Activated CD8-positive, alpha-beta memory T cell treated with anti-CD3 and anti-CD28 coated beads, Interleukin-2, amount 50 U/mL, for 24 hours (primary cell): Measurements from ENCODE around the gene ALG9.
"Not testable (repeated sequence)": the region's sequence is repeated elsewhere in the genome, so short reads cannot be mapped to it uniquely, and the experiment has no call there.

Experiments used
- DNase-seq: peaks from one replicate; pipeline ENCODE4 v3.0.0-alpha.2; 2020; ENCODE audit errors: extremely low read depth

Gene ALG9

GRCh38 chr11:111795334-111795985 lies 75.9 kb downstream of the ALG9 start:
- DNase-seq, result no peak

- DNase-seq, result no peak
Observed at GRCh38 chr11:111793863-111794262, 77.5 kb downstream of the ALG9 start.

DNA sequence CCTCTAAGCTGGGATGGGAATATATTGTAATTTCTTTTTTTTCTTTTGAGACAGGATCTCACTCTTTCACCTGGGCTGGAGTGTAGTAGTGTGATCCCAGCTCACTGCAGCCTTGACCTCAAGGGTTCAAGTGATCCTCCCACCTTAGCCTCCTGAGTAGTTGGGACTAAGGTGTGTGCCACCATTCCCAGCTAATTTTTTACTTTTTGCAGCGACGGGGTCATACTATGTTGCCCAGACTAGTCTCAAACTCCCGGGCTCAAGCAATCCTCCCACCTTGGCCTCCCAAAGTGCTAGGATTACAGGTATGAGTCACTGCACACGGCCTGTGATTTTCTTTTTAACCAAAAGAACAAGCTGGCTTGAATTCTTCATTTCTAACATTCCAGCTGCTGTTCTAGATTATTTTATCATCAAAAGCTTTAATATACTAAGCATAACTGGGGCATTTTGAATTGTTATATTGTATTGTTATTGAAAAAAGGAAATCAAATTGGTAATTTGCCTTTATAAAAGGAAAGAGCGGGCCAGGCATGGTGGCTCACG lies 78.4 kb downstream of the ALG9 start:
- no peak for DNase-seq

DNA sequence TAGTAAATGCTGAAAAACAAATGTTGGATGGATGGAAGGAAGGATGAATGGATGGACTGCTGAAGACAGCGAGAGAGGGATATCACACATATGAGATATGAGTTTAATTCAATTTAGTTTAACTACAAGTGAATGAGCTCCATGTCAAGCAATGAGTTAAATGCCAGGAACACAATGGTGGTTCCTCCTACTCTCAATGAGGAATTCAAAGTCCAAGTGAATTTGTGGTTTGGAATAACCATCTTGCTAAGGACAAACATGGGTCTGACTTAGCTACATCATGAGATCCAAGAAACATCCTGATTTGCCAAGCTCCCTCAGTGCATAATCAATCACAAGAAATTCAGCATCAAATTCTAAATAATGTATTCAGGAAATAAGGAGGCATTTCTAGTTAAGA lies 79.1 kb downstream of the ALG9 start:
- DNase-seq, result no peak

DNA sequence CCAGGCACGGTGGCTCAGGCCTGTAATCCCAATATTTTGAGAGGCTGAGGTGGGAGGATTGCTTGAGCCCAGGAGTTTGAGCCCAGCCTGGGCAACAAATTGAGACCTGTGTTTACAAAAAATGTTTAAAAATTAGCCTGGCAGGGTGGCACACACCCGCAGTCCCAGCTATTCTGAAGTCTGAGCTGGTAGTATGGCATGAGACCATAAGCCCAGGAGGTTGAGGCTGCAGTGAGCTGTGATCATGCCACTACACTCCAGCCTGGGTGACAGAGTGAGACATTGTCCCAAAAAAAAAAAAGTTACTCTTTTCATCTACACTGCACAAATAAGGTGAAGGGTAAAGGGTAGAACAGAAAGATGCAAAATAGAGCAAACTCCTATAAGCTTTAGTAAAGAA lies 82.9 kb downstream of the ALG9 start:
- DNase-seq, result no peak

DNA sequence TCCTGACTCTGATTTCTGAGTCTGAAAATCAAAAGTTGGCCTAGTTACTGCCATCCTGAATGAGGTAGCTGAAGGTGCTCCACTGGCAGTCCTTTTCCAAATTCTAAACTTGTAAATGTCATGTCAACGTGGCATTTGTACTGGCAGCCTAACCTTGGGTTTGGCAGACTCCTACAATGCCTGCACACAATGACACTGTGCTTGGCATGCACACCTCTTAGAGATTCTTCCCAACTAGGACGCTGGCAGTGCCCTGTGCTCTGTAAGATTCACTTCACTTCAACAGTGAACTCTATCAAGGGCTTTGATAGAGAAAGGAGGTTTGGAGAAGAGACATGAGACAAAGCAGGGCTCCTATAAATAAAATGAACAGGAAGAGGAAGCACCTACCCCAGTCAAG lies 83.3 kb downstream of the ALG9 start:
- no peak for DNase-seq

DNA sequence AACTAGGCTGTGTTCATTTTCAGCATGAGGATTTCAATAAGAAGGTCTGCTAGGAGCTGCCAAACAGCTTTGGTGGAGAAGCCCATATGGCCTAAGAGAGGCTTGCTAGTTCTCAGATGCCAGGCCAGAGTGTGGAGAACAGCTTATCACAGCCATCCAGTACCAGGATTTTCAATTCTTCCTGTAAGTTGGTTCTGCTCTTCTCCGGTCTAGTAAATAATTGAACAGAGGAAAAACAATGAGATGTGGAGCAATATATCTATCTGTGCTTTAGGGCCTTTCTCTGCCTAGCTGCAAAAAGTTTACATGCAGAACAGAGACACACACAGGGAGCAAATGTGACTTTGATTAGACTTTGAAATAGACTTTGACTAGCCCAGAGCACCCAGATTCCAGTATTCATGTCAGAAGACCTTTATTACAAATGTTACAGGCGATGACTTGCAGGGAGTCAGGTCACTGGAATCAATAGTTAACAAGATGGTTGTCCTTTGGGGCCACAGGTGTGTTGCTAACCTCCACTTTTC lies 85.4 kb downstream of the ALG9 start:
- DNase-seq, result no peak

- no peak for DNase-seq
Observed at GRCh38 chr11:111785076-111785475, 86.3 kb downstream of the ALG9 start.

DNA sequence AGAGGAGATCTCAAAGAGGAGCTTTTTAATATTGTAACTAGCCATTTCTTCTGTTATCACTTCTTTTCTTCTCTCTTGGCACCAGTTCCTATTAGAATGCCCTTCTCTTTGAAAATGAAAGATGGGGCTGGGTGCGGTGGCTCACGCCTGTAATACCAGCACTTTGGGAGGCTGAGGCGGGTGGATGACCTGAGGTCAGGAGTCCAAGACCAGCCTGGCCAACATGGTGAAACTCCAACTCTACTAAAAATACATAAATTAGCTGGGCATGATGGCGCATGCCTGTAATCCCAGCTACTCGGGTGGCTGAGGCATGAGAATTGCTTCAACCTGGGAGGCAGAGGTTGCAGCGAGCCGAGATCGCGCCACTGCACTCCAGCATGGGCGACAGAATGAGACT lies 87.1 kb downstream of the ALG9 start:
- DNase-seq, result not testable (repeated sequence)

- no peak for DNase-seq
Observed at GRCh38 chr11:111782109-111782741, 89.2 kb downstream of the ALG9 start.

GRCh38 chr11:111779118-111779517 lies 92.3 kb downstream of the ALG9 start:
- no peak for DNase-seq

GRCh38 chr11:111778047-111778558 lies 93.3 kb downstream of the ALG9 start:
- no peak for DNase-seq

- no peak for DNase-seq
Observed at GRCh38 chr11:111777094-111778046, 94.0 kb downstream of the ALG9 start.

GRCh38 chr11:111776398-111777093 lies 94.8 kb downstream of the ALG9 start:
- no peak for DNase-seq

DNA sequence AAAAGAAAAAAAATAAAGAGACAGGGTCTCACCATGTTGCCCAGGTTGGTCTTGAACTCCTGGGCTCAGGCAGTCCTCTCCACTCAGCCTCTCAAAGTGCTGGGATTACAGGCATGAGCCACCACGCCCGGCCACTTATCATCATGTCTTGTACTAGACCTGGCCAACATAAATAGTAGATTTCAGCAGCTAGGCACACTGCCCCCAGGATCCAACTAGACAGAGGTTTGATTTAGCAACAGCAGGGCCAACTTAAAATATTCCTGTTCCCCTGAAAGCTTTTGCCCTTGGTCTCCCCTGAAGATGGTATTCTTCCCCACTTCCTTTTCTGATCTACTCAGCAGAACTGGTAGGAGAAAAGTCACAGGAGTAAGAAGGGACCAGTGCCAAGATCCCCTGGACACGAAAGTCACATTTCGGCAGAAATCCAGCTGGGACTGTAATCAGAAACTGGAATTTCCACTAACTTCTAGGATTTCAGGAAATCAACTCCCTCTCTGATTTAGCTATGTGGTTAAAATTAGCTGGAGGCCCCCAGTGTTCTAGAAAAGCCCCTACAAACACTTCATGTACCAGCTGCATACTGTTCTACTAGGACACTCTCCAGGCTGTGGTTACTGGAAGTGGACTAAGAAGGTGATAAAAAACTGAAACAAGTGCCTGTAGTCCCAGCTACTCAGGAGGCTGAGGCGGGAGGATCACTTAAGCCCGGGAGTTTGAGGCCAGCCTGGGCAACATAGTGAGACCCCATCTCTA lies 96.2 kb downstream of the ALG9 start:
- no peak for DNase-seq

GRCh38 chr11:111772535-111772934 lies 98.8 kb downstream of the ALG9 start:
- no peak for DNase-seq

GRCh38 chr11:111771205-111771604 lies 100.2 kb downstream of the ALG9 start:
- not testable (repeated sequence) for DNase-seq

GRCh38 chr11:111770581-111771134 lies 100.7 kb downstream of the ALG9 start:
- DNase-seq, result no peak

- DNase-seq, result no peak
Observed at GRCh38 chr11:111766834-111767142, 104.6 kb downstream of the ALG9 start.
